HG03432 (cell line): ENCODE data around the gene EEFSEC.

Experiments used
- ATAC-seq: cut with Tn5 transposase; IDR thresholded peaks from one replicate; pipeline ENCODE4 v1.9.1; 2021; ENCODE audit warnings: mild to moderate bottlenecking, moderate library complexity; ENCODE audit not compliant: unreplicated experiment

The EEFSEC gene

GRCh38 chr3:128328546-128329458 is 175.5 kb downstream of the EEFSEC start:
- no peak for ATAC-seq

GRCh38 chr3:128329491-128330213 is 176.4 kb downstream of the EEFSEC start:
- no peak for ATAC-seq

GRCh38 chr3:128330214-128330842 is 177.0 kb downstream of the EEFSEC start:
- ATAC-seq, result no peak

GRCh38 chr3:128334086-128334645 is 180.9 kb downstream of the EEFSEC start:
- no peak for ATAC-seq

GRCh38 chr3:128334766-128335165 is 181.5 kb downstream of the EEFSEC start:
- ATAC-seq, result no peak

GRCh38 chr3:128335621-128336296 is 182.5 kb downstream of the EEFSEC start:
- ATAC-seq, result no peak

GRCh38 chr3:128336337-128337156 is 183.3 kb downstream of the EEFSEC start:
- ATAC-seq, result no peak

GRCh38 chr3:128337305-128337704 is 184.0 kb downstream of the EEFSEC start:
- no peak for ATAC-seq

- no peak for ATAC-seq
These were observed 185.5 kb downstream of the EEFSEC start for GRCh38 chr3:128338536-128339330.

GRCh38 chr3:128339491-128340012 is 186.3 kb downstream of the EEFSEC start:
- no peak for ATAC-seq

- ATAC-seq, result no peak
These were observed 187.1 kb downstream of the EEFSEC start for GRCh38 chr3:128340198-128340903.

GRCh38 chr3:128340904-128341555 is 187.7 kb downstream of the EEFSEC start:
- no peak for ATAC-seq

GRCh38 chr3:128341659-128342395 is 188.5 kb downstream of the EEFSEC start:
- no peak for ATAC-seq

GRCh38 chr3:128342701-128343180 is 189.5 kb downstream of the EEFSEC start:
- ATAC-seq, result no peak

GRCh38 chr3:128343287-128344051 is 190.2 kb downstream of the EEFSEC start:
- ATAC-seq, result no peak
